Raji (cell line): Measurements from ENCODE around the gene VMAC.

ENCODE experiments used
- POLR2A ChIP-seq: IDR thresholded peaks from 2 replicates; pipeline ENCODE4 v1.6.1; 2011; ENCODE audit warnings: low read depth, low read length, control low read depth; ENCODE audit not compliant: insufficient read depth

The VMAC gene, protein sequence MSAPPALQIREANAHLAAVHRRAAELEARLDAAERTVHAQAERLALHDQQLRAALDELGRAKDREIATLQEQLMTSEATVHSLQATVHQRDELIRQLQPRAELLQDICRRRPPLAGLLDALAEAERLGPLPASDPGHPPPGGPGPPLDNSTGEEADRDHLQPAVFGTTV

DNA sequence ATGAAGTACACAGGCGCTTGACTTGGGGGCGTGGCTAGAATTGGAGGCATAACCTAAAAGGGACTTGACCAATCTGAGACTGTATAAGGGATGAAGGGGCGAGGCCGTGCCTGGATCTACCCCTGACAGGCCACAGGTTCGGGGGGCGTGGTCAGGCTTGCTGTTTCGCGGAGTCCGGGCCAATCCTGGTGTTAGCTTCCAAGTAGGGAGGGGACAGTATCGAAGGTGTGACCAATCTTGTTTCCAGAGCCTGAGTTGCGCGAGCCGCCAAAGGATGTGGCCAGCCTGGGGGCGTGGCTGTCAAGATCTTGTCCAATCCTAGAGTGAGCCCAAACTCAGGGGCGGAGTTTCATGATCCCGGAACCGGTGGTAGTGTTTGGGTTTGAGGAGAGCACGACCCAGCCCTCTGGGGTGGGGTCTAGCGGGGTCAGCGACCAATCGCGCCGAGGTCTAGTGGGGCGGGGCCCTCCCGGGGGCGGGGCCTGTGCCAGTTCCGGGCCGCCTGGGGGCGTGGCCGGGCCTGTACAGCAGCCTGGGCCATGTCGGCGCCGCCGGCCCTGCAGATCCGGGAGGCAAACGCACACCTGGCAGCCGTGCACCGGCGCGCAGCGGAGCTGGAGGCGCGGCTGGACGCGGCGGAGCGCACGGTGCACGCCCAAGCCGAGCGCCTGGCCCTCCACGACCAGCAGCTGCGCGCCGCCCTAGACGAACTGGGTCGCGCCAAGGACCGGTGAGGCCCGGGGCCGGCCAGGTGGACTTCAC is at the start of gene VMAC:
VMAC (plus strand) TSS at position 521 of the 762 bp plus-strand sequence; CDS start at position 540, 19 bp downstream.
- peak; percentile 69; the same call in 1 of the 2 replicates for TF ChIP-seq POLR2A

DNA sequence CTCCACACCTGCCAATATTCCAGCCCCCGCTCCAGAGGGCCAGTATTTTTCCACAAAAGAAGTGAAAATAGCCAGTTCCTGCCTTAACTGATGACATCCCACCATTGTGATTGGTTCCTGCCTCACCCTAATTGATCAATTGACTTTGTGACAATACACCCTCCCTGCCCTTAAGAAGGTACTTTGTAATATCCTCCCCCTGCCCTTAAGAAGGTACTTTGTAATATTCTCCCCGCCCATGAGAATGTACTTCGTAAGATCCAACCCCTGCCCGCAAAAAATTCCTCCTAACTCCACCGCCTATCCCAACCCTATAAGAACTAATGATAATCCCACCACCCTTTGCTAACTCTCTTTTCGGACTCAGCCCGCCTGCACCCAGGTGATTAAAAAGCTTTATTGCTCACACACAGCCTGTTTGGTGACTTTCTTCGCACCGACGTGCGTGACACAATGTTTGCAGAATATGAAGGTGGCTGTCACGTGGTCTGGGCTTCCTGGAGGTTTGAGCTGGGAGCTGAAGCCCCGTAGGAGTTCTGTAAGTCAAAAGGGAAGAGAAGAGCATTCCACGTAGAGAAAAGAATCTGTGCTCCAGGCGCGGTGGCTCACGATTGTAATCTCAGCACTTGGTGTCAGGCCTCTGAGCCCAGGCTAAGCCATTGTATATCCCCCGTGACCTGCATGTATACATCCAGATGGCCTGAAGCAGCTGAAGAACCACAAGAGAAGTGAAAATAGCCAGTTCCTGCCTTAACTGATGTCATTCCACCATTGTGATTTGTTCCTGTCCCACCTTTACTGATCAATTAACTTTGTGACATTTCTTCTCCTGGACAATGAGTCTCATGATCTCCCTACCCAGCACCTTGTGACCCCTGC is 47.2 kb upstream of the VMAC start:
- no peak for TF ChIP-seq POLR2A

DNA sequence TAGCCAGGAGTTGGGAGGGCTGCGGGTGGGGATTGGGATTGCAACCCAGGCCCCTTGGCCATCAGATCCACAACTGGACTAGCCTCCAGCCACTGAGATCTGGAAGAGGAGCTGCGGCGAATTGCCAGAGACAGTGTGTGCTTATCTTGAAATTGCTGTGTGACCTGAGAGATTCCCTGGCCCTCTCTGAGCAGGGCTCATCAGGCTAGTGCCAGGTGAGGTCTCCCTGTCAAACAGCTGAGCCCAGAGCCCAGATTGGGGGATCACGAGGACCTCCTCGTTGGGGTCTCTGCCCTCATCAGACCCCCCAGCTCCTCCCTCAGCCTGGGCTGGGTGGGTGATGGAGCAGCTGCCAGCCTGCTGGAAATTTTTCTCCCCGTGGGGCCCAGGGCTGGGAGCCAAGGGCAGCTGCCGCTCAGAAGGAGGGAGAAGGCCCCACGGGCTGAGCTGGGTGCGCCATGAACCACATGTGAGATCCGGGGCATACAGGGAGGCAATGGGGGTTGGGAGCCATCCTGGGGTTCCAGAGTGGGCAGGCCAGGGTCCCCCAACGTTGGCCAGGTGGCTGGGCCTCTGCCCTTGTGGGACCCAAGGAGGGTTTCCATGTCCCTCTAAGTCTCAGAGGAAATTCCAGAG is 41.5 kb upstream of the VMAC start:
- no peak for TF ChIP-seq POLR2A

DNA sequence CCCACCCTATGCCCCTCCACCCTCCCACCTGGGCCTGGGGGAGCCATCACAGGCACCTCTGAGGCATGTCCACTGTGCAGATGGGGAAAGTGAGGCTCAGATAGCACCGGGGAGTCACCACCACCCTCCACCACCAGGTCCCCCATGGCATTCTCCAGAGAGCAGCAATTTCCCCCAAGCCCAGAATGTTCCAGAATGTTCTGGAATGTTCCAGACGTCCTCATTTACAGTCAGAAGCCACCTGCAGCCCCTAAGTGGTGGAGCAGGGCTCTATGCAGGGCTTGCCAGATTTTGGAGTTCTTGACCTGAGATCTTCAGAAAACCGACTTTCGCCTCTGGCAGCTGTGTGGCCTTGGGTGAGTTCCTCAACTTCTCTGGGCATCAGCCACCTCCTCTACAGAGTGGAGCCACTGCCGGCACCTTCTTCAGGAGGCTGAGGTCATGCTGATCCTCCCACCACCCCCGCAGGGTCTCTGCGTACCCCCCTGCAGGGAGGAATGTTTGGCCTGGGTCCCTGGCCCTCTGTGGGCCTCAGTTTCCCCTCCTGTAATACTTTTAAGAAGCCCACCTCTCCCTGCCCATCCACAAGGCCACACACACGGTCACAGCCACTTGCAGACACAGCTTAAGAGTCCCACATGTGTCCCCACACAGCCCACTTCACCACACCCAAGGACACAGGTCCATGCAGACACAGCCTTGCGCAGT is 40.5 kb upstream of the VMAC start:
- no peak for TF ChIP-seq POLR2A

DNA sequence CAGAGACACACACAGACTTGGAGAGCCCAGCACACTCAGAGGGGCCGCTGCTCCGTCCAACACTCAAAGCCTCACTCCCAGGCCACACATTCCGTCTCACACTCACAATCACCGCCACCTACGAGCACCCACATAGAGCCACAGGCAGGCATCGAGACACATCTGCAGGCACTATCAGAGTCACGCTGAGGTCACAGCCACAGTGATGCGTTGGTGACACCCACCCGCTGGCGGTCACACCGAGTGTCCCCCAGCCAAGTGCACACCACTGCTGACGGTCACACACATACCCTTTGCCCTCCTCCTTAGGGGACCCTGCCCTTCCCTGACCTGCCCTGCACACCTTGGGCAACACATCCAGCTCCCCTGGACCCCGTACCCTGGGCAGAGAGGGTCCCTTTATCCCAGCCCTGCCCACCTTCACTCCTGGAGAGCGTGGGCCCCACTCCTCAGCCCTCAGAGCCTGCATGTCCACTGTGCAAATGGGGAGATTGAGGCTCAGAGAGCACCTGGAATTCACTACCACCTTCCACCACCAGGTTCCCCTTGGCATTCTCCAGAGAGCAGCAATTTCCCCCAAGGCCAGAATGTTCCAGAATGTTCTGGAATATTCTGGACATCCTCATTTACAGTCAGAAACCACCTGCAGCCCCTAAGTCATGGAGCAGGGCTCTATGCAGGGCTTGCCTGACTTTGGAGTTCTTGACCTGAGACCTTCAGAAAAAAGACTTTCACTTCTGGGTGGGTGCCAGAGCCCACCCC is 39.8 kb upstream of the VMAC start:
- TF ChIP-seq POLR2A = no peak

DNA sequence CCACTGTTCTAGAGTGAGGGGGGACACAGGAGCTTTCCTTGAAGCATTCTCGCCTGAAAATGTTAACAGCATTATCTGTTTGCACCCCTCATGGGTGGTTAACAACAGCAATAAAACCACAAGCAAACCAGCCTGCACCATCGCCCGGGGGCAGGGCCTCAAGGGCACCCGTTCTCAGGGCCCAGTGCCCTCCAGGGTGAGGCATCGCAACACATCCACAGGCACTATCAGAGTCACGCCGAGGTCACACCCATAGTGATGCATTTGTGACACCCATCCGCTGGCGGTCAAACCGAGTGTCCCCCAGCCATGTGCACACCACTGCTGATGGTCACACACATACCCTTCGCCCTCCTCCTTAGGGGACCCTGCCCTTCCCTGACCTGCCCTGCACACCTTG is 38.9 kb upstream of the VMAC start:
- TF ChIP-seq POLR2A = no peak

DNA sequence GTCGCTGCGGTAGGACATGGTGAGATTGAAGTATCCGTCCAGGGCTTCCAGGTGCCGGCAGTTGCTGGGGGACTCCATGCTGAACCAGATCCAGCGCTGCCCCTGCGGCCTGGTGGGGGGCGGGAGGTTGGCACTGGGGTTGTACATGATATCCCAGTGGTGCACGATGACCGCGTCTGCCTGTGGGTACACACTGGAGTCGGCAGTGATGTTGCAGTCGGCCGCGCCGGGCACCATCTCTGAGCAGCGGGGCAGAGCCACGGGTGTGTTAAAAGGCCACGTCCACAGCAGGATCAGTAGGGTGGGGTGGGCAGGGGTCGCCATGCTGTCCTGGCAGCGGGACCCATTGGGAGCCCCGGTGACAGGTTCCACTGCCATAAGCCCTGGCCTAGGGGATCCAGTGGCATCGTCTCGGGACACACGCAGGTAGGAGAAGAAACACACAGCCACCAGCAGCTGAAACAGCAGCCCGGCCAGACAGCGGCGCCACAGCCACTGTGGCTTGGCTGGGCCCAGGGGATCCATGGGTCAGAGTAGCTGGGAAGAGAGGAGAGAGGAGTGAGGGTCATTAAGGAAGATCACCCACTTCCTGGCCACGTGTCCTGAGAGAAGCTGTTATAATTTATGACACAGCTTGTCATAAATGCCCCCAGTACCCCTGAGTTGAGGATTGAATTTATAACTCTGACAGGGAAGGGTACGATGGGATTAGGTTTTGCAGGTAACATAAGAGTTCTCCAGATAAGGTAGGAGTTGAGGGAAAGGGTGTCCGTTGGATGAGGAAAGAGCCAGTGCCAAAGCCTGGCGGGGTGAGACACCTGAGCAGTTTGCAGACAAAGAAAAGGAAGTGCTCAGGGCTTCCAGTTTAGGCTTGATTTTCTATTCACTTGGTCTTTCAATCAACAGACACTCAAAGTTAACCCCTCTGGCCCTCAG is 37.2 kb upstream of the VMAC start:
- no peak for TF ChIP-seq POLR2A

DNA sequence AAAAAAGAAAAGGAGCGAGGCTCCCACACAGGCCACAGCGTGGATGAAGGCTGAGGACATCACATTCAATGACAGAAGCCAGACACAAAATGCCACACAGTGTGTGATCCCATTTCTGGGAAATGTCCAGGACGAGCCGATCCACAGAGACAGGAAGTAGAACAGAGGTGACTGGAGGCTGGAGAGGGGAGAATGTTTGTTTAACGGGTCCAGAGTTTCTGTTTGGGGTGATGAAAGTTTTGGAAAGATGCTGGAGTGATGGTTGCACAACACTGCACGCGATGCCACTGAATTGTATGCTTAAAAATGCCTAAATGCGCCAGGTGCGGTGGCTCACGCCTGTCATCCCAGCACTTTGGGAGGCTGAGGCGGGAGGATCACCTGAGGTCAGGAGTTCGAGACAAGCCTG is 33.7 kb upstream of the VMAC start:
- no peak for TF ChIP-seq POLR2A

DNA sequence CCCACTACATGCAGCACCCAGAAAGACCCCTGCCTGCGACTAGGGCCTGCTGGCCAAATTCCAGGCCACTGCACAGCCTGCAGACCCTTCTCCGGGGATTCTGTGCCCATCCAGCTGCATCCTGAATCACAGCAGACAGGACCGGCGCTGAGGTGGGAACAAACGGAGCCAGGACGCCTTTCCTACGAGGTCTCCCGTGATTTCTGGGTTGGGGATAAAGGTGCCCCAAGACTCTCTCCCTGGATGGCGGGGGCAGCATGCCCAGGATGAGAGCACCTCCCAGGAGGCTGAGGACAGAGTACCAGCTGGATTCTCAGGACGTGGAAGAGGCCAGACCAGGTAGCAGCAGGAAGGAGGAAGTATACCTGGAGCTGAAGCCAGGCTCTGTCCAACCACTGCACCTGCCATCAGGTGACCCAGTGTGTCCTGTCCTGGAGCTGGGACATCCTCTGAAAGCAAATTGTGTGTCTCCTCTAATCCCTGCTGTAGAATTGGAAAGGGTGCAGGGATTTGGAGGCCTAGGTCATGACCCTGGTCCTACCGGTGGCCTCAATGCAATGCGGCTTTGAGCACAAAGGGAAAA is 31.0 kb upstream of the VMAC start:
- no peak for TF ChIP-seq POLR2A

DNA sequence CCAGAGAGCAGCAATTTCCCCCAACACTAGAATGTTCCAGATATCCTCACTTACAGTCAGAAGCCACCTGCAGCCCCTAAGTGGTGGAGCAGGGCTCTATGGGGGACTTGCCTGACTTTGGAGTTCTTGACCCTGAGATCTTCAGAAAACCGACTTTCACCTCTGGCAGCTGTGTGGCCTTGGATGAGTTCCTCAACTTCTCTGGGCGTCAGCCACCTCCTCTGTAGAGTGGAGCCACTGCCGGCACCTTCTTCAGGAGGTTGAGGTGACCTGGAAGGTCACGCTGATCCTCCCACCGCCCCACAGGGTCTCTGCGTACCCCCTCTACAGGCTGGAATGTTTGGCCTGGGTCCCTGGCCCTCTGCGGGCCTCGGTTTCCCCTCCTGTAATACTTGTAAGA is 27.2 kb upstream of the VMAC start:
- no peak for TF ChIP-seq POLR2A

DNA sequence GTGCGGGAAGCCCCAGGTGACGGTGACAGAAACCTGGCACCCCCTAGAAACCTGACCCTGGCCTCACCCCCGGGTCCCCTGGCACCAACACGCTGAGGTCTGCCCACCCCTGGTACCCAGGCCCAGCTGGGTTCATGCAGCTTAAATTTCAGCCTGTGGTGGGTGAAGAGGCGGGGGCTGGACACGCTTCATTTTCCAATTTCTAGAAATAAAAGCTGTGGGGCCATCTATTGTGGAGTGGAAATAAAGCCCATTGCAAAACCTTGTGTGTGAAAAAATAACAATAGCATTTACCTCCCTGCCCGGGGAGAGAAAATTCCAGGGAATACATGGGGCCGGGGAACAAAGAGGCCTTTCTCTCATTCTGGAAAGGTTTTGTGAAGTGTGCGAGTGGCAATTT is 26.8 kb upstream of the VMAC start:
- TF ChIP-seq POLR2A = no peak

DNA sequence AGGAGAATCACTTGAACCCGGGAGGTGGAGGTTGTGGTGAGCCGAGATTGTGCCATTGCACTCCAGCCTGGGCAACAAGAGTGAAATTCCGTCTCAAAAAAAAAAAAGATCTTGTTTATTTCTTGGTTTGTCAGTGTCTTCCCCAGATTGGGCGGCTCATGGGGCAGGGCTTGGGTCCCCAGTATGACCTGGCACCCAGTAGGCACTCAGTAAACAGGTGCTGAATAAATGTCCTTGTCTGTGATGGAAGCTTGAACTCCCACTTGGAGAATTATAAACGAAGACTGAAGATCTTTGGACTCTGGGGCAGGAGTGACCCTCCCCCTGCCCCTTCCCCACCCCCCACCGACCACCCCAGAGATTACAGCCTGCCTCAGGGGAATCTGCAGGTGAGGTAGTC is 24.5 kb upstream of the VMAC start:
- no peak for TF ChIP-seq POLR2A
